T-helper 9 cell (primary cell): ENCODE data around the gene TBL1XR1.

Experiments
- DNase-seq: peaks from one replicate; pipeline ENCODE4 v3.0.0-alpha.2; 2020

Gene TBL1XR1

DNA sequence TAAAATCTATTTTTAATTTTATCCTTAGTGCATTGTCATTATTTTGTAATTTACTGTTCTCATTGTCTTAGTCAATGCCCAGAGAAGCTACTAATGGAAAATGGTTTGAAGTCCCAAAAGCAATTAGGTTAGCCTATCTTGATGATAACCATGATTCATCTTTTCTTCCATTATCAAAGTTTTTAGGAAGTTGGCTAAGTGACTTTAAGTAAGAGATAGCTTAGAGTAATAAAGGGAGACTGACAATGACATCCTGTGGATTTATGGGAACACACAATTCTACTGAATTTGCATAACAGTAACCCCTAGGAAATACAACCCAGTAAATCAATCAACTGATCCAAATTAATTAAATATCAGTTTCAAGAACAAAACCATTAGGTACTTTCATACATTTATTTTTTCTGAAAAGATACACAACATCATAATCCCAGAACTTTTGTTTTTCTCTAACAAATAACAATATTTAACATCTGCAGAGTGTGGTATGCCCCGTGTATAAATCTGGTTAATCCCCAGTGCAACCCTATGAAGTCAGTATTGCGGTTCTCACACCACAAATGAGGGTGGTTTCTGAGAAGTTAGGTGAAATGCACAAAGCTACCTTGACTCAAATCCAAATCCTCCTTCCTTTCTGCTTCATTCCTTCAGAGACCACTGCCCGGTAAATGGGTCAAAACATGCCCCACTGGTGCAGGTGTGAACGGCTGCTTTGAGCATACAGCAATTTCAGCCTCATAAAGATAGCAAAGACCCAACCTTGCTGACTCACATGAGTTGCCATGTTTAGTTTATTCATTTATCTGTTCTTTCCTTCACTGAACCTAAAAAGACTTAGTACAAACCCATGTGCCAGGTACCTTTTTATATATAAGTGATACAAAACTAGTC is 202.1 kb downstream of the TBL1XR1 start:
- DNase-seq = no peak

DNA sequence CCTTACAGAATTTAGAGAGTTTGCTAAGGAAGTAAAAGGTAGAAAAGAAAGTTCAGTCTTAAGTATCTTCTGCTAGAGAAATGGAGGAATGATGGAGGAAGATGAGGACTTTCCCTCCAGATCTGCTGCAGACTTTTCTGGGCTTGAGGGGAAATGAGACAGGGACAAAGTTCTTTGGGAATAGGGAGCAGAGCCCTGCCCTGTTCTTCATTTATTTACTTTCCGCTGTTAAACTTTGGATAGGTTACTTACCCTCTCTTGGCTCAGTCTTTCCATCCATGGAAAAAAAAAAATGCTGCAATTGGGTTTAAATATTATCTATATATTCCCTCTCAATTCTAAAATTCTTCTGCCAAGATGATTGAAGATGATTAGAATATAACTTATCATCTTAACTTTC is 202.9 kb downstream of the TBL1XR1 start:
- no peak for DNase-seq

GRCh38 chr3:176992978-176993377 is 204.3 kb downstream of the TBL1XR1 start:
- DNase-seq = no peak

DNA sequence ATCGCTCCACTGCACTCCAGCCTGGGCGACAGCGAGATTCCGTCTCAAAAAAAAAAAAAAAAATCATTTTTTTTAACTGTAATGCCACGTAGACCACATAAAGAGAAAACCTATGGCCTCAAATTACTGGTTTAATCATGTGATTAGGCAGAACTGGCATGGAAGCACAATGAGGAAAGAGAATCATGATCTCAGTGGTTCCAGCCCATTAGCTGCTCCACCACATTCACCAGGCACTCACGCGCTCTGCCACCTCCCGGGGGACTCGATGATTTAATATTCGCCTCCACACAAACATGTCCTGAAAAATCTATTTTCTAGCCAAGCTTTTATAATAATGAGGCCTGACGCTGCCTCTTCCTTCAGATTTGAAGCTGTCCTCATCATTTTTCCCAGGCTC is 204.7 kb downstream of the TBL1XR1 start:
- DNase-seq = no peak

GRCh38 chr3:176988795-176989194 is 208.5 kb downstream of the TBL1XR1 start:
- DNase-seq = no peak

- DNase-seq = no peak
Observed at GRCh38 chr3:176987901-176988650, 209.2 kb downstream of the TBL1XR1 start.

DNA sequence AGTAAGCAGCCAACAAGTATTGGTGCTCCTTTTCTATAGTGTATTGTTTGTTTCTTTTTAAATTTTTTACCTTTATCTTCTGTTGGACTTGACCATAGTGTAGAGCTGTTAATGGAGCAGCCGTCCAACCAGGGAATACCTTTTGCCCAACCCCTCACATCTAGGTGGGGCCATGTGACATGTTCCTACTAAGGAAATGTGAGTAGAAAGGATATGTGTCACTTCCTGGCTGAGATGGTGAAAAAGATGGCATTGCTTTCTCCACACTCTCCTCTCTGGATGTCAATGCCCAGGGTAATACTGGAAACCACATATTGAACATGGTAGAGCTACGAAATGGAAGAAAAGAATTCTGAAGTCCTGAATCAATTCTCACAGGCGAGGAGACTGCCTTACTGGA is 218.8 kb downstream of the TBL1XR1 start:
- DNase-seq = no peak

DNA sequence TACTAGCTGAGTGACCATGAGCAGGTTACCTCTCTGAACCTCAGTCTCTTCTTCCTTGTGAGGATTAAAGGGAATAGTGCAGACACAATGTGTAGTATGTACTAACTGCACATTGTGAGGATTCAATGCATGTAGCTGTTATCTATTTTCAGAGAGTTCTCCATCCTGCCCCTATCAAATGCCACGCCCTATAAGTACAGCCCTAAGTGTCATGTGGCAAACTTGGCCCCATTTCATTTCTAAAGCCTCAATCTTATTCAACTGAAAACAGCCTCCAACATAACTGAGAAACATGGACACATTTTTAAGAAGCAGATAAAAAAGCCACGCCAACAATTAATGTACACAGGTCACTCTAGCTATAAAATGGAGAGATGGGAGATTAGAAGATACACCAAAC is 220.0 kb downstream of the TBL1XR1 start:
- no peak for DNase-seq

- DNase-seq = no peak
Observed at GRCh38 chr3:176976586-176976985, 220.7 kb downstream of the TBL1XR1 start.

- DNase-seq = no peak
Observed at GRCh38 chr3:176974279-176974678, 223.0 kb downstream of the TBL1XR1 start.

DNA sequence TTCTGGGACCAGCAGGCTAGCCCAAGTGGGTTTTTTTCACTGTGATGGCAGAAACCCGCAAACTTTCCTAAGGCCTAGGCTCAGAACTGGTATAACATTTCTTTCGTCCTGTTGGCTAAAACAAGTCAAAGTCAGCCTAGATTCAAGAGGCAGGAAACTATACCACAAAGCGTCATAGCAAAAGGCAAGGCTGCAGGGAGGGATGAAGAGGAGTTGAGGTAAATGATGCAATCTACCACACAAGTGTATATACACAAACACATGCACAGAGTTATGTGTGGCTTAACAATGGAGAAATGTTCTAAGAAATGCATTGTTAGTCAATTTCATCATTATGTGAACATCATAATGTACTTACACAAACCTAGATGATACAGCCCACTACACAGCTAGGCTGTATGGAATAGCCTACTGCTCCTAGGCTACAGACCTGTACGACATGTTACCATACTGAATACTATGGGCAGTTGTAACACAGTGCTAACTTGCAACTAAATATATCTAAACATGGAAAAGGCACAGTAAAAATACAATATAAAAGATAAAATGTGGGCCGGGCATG is 225.6 kb downstream of the TBL1XR1 start:
- DNase-seq = no peak

- DNase-seq = no peak
Observed at GRCh38 chr3:176970770-176971169, 226.5 kb downstream of the TBL1XR1 start.

GRCh38 chr3:176969506-176969905 is 227.8 kb downstream of the TBL1XR1 start:
- DNase-seq = no peak
